ENCODE results near the gene PRSS27.
"Not testable (repeated sequence)": the region's sequence is repeated elsewhere in the genome, so short reads cannot be mapped to it uniquely, and the experiment has no call there.

The PRSS27 gene

DNA sequence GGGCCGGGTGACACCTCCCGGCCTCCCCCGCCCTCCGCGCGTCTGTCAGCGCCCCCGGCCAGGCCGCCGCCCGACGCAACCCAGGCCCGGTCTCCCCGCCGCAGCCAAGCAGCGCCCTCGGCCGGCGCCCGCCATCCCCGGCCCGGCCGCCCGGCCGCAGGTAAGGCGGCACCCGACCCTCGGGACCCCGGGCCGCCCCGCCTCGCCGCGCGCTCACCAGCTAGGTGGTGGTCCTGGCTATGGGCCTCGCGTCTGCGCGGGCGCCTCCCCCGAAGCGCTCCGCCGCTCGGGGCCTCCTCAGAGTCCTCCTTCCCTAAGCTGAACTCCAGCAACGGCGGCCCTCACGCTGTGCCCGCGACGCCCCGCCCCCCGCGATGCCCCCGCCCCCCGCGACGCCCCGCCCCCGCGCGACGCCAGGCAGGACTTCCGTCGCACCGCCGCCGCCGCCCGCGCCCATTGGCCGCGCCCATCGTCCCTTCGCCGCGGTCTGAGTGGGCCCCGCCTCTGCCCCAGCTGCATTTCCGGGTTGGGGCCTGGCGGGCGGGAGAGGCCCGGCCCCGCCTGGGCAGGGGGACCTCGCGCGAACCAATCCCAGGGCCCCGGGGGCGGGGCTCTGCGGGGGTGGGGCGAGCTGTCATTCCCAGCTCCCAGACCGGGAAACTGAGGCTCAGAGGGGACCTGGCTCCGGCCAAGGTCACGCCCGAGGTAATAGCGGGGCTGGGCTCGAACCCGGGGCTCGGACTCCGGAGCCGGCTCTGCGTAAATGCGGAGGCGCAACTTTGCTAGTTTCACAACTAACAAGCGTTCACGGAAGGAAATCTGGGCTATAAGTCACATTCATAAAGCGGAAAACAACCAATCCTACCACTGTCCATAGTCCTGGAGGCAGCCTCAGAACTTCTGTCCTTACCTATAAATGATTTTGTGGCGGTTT is 46.7 kb downstream of the PRSS27 start:
- DNase-seq (ENCODE audit: low spot score) = peak; percentile 76

GRCh38 chr16:2671741-2672140 is 48.3 kb downstream of the PRSS27 start:
- DNase-seq (ENCODE audit: low spot score) = no peak

- DNase-seq (ENCODE audit: low spot score) = not testable (repeated sequence)
These were observed 48.8 kb downstream of the PRSS27 start for GRCh38 chr16:2671193-2671592.

DNA sequence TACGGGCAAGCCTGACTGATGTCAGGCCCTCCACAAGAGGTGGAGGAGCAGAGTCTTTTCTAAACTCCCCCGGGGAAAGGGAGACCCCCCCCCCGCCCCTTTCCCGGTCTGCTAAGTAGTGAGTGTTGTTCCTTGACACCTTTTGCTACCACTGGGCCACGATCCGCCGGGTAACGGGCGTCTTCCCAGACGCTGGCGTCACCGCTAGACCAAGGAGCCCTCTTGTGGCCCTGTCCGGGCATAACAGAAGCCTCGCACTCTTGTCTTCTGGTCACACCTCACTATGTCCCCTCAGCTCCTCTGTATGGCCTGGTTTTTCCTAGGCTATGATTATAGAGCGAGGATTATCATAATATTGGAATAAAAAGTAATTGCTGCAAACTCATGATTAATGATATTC is 50.0 kb downstream of the PRSS27 start:
- not testable (repeated sequence) for DNase-seq (ENCODE audit: low spot score)

DNA sequence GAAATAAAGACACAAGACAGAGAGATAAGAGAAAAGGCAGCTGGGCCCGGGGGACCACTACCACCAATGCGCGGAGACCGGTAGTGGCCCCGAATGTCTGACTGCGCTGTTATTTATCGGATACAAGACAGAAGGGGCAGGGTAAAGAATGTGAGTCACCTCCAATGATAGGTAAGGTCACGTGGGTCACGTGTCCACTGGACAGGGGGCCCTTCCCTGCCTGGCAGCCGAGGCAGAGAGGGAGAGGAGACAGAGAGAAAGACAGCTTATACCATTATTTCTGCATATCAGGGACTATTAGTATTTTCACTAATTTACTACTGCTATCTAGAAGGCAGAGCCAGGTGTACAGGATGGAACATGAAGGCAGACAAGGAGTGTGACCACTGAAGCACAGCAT is 50.4 kb downstream of the PRSS27 start:
- not testable (repeated sequence) for DNase-seq (ENCODE audit: low spot score)

GRCh38 chr16:2666671-2667070 is 53.4 kb downstream of the PRSS27 start:
- not testable (repeated sequence) for DNase-seq (ENCODE audit: low spot score)

- no peak for DNase-seq (ENCODE audit: low spot score)
These were observed 55.4 kb downstream of the PRSS27 start for GRCh38 chr16:2664574-2664982.

- no peak for DNase-seq (ENCODE audit: low spot score)
These were observed 56.2 kb downstream of the PRSS27 start for GRCh38 chr16:2663553-2664546.

Data from COLO829 (cell line).